RKO (cell line): Measurements from ENCODE around the gene XYLT1.

Experiments used
- DNase-seq: peaks from one replicate; pipeline ENCODE4 v3.0.0-alpha.2; 2016; ENCODE audit warnings: low spot score

The XYLT1 gene

GRCh38 chr16:17257426-17258023 lies 213.2 kb downstream of the XYLT1 start:
- no peak for DNase-seq

GRCh38 chr16:17252701-17253100 lies 218.1 kb downstream of the XYLT1 start:
- DNase-seq = no peak

- no peak for DNase-seq
Measured at GRCh38 chr16:17252064-17252463, 218.7 kb downstream of the XYLT1 start.

- DNase-seq = no peak
Measured at GRCh38 chr16:17251496-17251895, 219.3 kb downstream of the XYLT1 start.

- DNase-seq = no peak
Measured at GRCh38 chr16:17246974-17247732, 223.6 kb downstream of the XYLT1 start.

GRCh38 chr16:17246268-17246885 lies 224.4 kb downstream of the XYLT1 start:
- DNase-seq = no peak

- no peak for DNase-seq
Measured at GRCh38 chr16:17245776-17246175, 225.0 kb downstream of the XYLT1 start.

- DNase-seq = no peak
Measured at GRCh38 chr16:17244872-17245551, 225.7 kb downstream of the XYLT1 start.

GRCh38 chr16:17241264-17241835 lies 229.4 kb downstream of the XYLT1 start:
- no peak for DNase-seq

GRCh38 chr16:17238285-17239028 lies 232.3 kb downstream of the XYLT1 start:
- no peak for DNase-seq

GRCh38 chr16:17237350-17237944 lies 233.3 kb downstream of the XYLT1 start:
- no peak for DNase-seq

- DNase-seq = no peak
Measured at GRCh38 chr16:17235147-17235815, 235.5 kb downstream of the XYLT1 start.

GRCh38 chr16:17233318-17234002 lies 237.3 kb downstream of the XYLT1 start:
- no peak for DNase-seq

GRCh38 chr16:17232487-17232886 lies 238.3 kb downstream of the XYLT1 start:
- DNase-seq = no peak

- DNase-seq = no peak
Measured at GRCh38 chr16:17231972-17232371, 238.8 kb downstream of the XYLT1 start.

GRCh38 chr16:17230932-17231581 lies 239.7 kb downstream of the XYLT1 start:
- no peak for DNase-seq

GRCh38 chr16:17229766-17230165 lies 241.0 kb downstream of the XYLT1 start:
- no peak for DNase-seq

- no peak for DNase-seq
Measured at GRCh38 chr16:17229131-17229530, 241.6 kb downstream of the XYLT1 start.

GRCh38 chr16:17228708-17229055 lies 242.1 kb downstream of the XYLT1 start:
- no peak for DNase-seq
